ENCODE measurements around the gene SDK1.

DNA sequence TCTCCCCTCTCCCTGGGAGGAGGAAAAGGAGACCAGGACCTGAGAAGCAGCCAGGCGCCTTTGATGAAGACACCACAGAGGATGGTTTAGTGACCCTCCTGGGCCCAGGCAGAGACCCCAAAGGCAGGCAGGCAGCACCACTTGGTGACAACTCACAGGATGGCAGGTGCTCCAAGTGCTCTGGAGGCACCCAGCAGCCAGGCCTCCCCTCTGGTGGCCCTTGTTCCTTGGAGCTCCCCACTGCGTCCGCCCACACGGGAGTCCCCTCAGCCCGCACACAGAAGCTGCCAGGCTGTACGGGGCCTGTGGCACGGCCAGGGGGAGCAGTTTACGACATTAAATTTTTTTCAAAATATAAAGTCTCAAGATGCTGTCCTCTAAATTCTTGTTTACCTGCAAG lies 773.9 kb downstream of the SDK1 start:
- TF ChIP-seq, protein P1, sequence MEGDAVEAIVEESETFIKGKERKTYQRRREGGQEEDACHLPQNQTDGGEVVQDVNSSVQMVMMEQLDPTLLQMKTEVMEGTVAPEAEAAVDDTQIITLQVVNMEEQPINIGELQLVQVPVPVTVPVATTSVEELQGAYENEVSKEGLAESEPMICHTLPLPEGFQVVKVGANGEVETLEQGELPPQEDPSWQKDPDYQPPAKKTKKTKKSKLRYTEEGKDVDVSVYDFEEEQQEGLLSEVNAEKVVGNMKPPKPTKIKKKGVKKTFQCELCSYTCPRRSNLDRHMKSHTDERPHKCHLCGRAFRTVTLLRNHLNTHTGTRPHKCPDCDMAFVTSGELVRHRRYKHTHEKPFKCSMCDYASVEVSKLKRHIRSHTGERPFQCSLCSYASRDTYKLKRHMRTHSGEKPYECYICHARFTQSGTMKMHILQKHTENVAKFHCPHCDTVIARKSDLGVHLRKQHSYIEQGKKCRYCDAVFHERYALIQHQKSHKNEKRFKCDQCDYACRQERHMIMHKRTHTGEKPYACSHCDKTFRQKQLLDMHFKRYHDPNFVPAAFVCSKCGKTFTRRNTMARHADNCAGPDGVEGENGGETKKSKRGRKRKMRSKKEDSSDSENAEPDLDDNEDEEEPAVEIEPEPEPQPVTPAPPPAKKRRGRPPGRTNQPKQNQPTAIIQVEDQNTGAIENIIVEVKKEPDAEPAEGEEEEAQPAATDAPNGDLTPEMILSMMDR (IDR thresholded peaks at IDR 0.05), result no peak
- no peak for TF ChIP-seq EP300 (IDR thresholded peaks at IDR 0.05)
